A673 (cell line): ENCODE results near the gene POLG2. TPM values are rescaled to one million over a fixed set of nuclear protein-coding genes. Genes with fewer than 3 reads are reported as not detected.

Experiments
- BruUV-seq: library from RNA; stranded (reverse); fragments of 400-500 nt; replicated peaks from 2 replicates; lab custom pipeline; 2021; lab: Mats Ljungman, UMichigan
- CTCF ChIA-PET: fragments of 300-600 bp; sonication (Branson Sonifier 250); formaldehyde crosslinking; loops from one replicate; lab custom pipeline; 2022; ENCODE audit warnings: antibody characterized with exemption; lab: Charles Lee
- POLR2A ChIA-PET: fragments of 300-600 bp; sonication (Branson Sonifier 250); formaldehyde crosslinking; loops from one replicate; lab custom pipeline; 2022; ENCODE audit warnings: antibody characterized with exemption; ENCODE audit not compliant: low non-redundant PET; lab: Charles Lee
- DNase-seq: peaks from one replicate; pipeline ENCODE4 v3.0.0-alpha.2; 2015; ENCODE audit warnings: low spot score
- H3K27ac ChIP-seq: fragments of 200-600 bp; sonication (generic); 2 replicates; pipeline ENCODE4 v1.5.1; 2016; ENCODE audit warnings: mixed run types, low read depth, mild to moderate bottlenecking, mixed read lengths, antibody characterized with exemption, low read length; ENCODE audit not compliant: poor library complexity, severe bottlenecking
- H3K27me3 ChIP-seq: fragments of 200-600 bp; sonication (generic); replicated peaks from 2 replicates; pipeline ENCODE4 v1.6.1; 2017; ENCODE audit warnings: mixed run types, low read depth, mild to moderate bottlenecking, mixed read lengths, antibody characterized with exemption, low read length; ENCODE audit not compliant: insufficient read depth, poor library complexity
- H3K36me3 ChIP-seq: fragments of 200-600 bp; sonication (generic); 2 replicates; pipeline ENCODE4 v1.6.1; 2016; ENCODE audit warnings: mixed run types, mild to moderate bottlenecking, mixed read lengths, antibody characterized with exemption, low read length; ENCODE audit not compliant: insufficient read depth, poor library complexity, severe bottlenecking
- H3K4me1 ChIP-seq: fragments of 200-600 bp; sonication (generic); 2 replicates; pipeline ENCODE4 v1.6.1; 2017; ENCODE audit warnings: mixed run types, mild to moderate bottlenecking, mixed read lengths, antibody characterized with exemption, low read length; ENCODE audit not compliant: insufficient read depth, poor library complexity, severe bottlenecking
- H3K4me3 ChIP-seq: fragments of 200-600 bp; sonication (generic); 2 replicates; pipeline ENCODE4 v1.5.1; 2016; ENCODE audit warnings: low read depth, mixed run types, mild to moderate bottlenecking, mixed read lengths, low read length; ENCODE audit not compliant: poor library complexity, severe bottlenecking
- H3K9me3 ChIP-seq: fragments of 200-600 bp; sonication (generic); 2 replicates; pipeline ENCODE4 v1.6.1; 2016; ENCODE audit warnings: mixed run types, low read depth, mild to moderate bottlenecking, mixed read lengths, antibody characterized with exemption, low read length; ENCODE audit not compliant: poor library complexity, severe bottlenecking
- CTCF ChIP-seq: fragments of 300-800, 200-600 bp; sonication (generic); conservative IDR thresholded peaks from 2 replicates; pipeline ENCODE4 v1.5.1; 2017; ENCODE audit warnings: low read depth, mild to moderate bottlenecking, antibody characterized with exemption, low read length, moderate library complexity, mixed read lengths
- EZH2 ChIP-seq: fragments of 200-600 bp; sonication (generic); IDR thresholded peaks from 2 replicates; pipeline ENCODE4 v1.6.1; 2017; ENCODE audit warnings: borderline replicate concordance, low read depth, mild to moderate bottlenecking, mixed read lengths, antibody characterized with exemption, low read length; ENCODE audit not compliant: poor library complexity, severe bottlenecking
- intact Hi-C: fragments of 100-400 bp; cut with micrococcal nuclease; formaldehyde crosslinking; loops from one replicate; pipeline ENCODE4 v1.10.0; 2022; ENCODE audit not compliant: unreplicated experiment
- total RNA-seq: library from RNA; stranded (reverse); gene quantifications from 2 replicates; pipeline ENCODE4 v1.2.3, GENCODE V29; 2021

The POLG2 gene
- total RNA-seq, 1 experiment from 2014 or later, result 25.6 TPM

GRCh38 chr17:64532409-64532808 is 35.6 kb upstream of the POLG2 start:
- no TSS peak for BruUV-seq
- CTCF ChIA-PET, result interaction anchor here (0.7 kb wide), 1 partner anchor 1898 kb away, joined by 6 read pairs; no protein-coding TSS in a partner anchor
- POLR2A ChIA-PET, result no interaction called here

GRCh38 chr17:64531955-64532371 is 35.1 kb upstream of the POLG2 start:
- Histone ChIP-seq H3K27ac (no peak overlapping the region), H3K9me3 (no peaks in the 10 kb centered on the region), H3K36me3 (peaks cover 92% of the 10 kb centered on the region), H3K4me1 (no peaks in the 10 kb centered on the region), H3K27me3 (no peaks in the 10 kb centered on the region), H3K4me3 (no peak overlapping the region)
- TF ChIP-seq CTCF (no peak), EZH2 (no peak)
- CTCF ChIA-PET, result no interaction called here
- no peak for DNase-seq
- intact Hi-C loops, result no loop called here
- no TSS peak for BruUV-seq
- POLR2A ChIA-PET, result no interaction called here

More at GRCh38 chr17:64532409-64532808, 35.6 kb upstream of the POLG2 start:
- no peak for TF ChIP-seq CTCF
- no peak for TF ChIP-seq EZH2
- Histone ChIP-seq H3K4me1 (no peaks in the 10 kb centered on the region), H3K27me3 (no peaks in the 10 kb centered on the region), H3K27ac (no peak overlapping the region), H3K4me3 (no peak overlapping the region), H3K9me3 (no peaks in the 10 kb centered on the region), H3K36me3 (peaks cover 92% of the 10 kb centered on the region)
- no peak for DNase-seq
- intact Hi-C loops, result no loop called here

GRCh38 chr17:64529221-64529620 is 32.4 kb upstream of the POLG2 start:
- no peaks in the 10 kb centered on the region for H3K27me3 ChIP-seq
- DNase-seq, result no peak
- H3K36me3 ChIP-seq, result peaks cover 100% of the 10 kb centered on the region
- no peaks in the 10 kb centered on the region for H3K9me3 ChIP-seq
- POLR2A ChIA-PET, result no interaction called here
- CTCF ChIA-PET, result no interaction called here
- no TSS peak for BruUV-seq
- H3K27ac ChIP-seq, result no peak overlapping the region
- TF ChIP-seq EZH2 (no peak), CTCF (no peak)
- intact Hi-C loops, result no loop called here
- no peak overlapping the region for H3K4me3 ChIP-seq
- H3K4me1 ChIP-seq, result no peaks in the 10 kb centered on the region
